Keratinocyte (primary cell): ENCODE data around the gene GRM7.

ENCODE experiments used
- EZH2 ChIP-seq: IDR thresholded peaks from one replicate; pipeline ENCODE4 v1.6.1; 2012; ENCODE audit warnings: inconsistent platforms, mild to moderate bottlenecking, low read length, moderate library complexity
- TF ChIP-seq, protein P1 (sequence below), 3 experiments: IDR thresholded peaks in 1 of 3; conservative IDR thresholded peaks in 1 of 3; optimal IDR thresholded peaks in 1 of 3; 2 replicates in 2 of 3; 3 replicates in 1 of 3; pipeline versions ENCODE3 to v1.5.1; 2011; ENCODE audit warnings: low read length in 3 of 3, mild to moderate bottlenecking in 3 of 3, moderate library complexity in 2 of 3, control low read depth in 1 of 3, inconsistent platforms in 1 of 3; ENCODE audit not compliant: insufficient read depth in 2 of 3; ENCODE audit errors: extremely low read depth in 1 of 3

GRCh38 chr3:7001370-7001769 lies 140.5 kb downstream of the GRM7 start:
- TF ChIP-seq EZH2 = no peak
- TF ChIP-seq, protein P1, sequence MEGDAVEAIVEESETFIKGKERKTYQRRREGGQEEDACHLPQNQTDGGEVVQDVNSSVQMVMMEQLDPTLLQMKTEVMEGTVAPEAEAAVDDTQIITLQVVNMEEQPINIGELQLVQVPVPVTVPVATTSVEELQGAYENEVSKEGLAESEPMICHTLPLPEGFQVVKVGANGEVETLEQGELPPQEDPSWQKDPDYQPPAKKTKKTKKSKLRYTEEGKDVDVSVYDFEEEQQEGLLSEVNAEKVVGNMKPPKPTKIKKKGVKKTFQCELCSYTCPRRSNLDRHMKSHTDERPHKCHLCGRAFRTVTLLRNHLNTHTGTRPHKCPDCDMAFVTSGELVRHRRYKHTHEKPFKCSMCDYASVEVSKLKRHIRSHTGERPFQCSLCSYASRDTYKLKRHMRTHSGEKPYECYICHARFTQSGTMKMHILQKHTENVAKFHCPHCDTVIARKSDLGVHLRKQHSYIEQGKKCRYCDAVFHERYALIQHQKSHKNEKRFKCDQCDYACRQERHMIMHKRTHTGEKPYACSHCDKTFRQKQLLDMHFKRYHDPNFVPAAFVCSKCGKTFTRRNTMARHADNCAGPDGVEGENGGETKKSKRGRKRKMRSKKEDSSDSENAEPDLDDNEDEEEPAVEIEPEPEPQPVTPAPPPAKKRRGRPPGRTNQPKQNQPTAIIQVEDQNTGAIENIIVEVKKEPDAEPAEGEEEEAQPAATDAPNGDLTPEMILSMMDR (optimal IDR thresholded peaks at IDR 0.05 in 1 of 3, IDR thresholded peaks at IDR 0.05 in 1 of 3, conservative IDR thresholded peaks at IDR 0.05 in 1 of 3; ENCODE audit: extremely low read depth in 1 of 3, insufficient read depth in 2 of 3, low read length in 3 of 3) = no peak
